Muscle of back (tissue), 10 donors: ENCODE results near the gene FAR2. TPM values are rescaled to one million over a fixed set of nuclear protein-coding genes. Genes with fewer than 3 reads are reported as not detected.

Experiments used
- polyA plus RNA-seq, 10 donors: library from polyadenylated mRNA; unstranded; fragments of 120-200 nt; gene quantifications; one replicate each; pipeline ENCODE4 v1.2.1, GENCODE V29; 2013; ENCODE audit not compliant: insufficient read length in 10 of 10

Gene FAR2
- polyA plus RNA-seq, 10 donors = 10.4 to 17.9 (median 14.6) TPM

Other genes starting within 250 kb of the FAR2 start
- gene ERGIC2, start 231.9 kb downstream of the FAR2 start, polyA plus RNA-seq = 10 to 100 TPM; 63.4 to 81.5 (median 68.7) TPM